ENCODE data around the gene TTLL10. TPM values are rescaled to one million over a fixed set of nuclear protein-coding genes. Genes with fewer than 3 reads are reported as not detected.
"Not testable (repeated sequence)": the region's sequence is repeated elsewhere in the genome, so short reads cannot be mapped to it uniquely, and the experiment has no call there.

The TTLL10 gene
- total RNA-seq, 4 donors from 2014 or later: not detected

DNA sequence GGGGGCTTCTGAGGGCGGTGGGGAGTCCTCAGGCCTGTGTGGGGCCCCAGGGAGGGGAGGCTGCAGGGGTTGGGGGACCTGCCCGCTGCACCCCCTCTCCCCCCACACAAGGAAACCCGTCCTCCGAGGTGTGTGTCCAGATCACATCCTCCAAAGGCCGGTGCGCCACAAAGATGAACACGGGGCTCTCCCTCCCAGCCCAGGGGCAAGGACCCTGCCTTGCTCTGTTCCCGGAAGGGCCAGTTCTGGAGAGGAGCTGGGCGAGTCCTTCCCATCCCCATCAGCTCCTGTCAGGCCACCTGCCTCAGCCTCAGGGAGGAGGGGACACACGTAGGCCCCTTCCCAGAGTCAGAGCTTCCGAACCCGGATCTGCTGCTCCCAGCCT is 2.5 kb upstream of the TTLL10 start:
- intact Hi-C loops (cut with DNase I; ENCODE audit: low total_unique reads): no loop called here
- DNase-seq (ENCODE audit: low spot score in 2 of 2): no peak
- TF ChIP-seq POLR2A (IDR thresholded peaks at IDR 0.05): no peak
- TF ChIP-seq, protein P1, sequence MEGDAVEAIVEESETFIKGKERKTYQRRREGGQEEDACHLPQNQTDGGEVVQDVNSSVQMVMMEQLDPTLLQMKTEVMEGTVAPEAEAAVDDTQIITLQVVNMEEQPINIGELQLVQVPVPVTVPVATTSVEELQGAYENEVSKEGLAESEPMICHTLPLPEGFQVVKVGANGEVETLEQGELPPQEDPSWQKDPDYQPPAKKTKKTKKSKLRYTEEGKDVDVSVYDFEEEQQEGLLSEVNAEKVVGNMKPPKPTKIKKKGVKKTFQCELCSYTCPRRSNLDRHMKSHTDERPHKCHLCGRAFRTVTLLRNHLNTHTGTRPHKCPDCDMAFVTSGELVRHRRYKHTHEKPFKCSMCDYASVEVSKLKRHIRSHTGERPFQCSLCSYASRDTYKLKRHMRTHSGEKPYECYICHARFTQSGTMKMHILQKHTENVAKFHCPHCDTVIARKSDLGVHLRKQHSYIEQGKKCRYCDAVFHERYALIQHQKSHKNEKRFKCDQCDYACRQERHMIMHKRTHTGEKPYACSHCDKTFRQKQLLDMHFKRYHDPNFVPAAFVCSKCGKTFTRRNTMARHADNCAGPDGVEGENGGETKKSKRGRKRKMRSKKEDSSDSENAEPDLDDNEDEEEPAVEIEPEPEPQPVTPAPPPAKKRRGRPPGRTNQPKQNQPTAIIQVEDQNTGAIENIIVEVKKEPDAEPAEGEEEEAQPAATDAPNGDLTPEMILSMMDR (IDR thresholded peaks at IDR 0.05): no peak
- no peak overlapping the region for H3K4me3 ChIP-seq (ENCODE audit: low read depth, poor library complexity, severe bottlenecking)
- 68 to 76% methylated on average over 6 to 9 of the region's 12 CpGs for WGBS, 2 donors

DNA sequence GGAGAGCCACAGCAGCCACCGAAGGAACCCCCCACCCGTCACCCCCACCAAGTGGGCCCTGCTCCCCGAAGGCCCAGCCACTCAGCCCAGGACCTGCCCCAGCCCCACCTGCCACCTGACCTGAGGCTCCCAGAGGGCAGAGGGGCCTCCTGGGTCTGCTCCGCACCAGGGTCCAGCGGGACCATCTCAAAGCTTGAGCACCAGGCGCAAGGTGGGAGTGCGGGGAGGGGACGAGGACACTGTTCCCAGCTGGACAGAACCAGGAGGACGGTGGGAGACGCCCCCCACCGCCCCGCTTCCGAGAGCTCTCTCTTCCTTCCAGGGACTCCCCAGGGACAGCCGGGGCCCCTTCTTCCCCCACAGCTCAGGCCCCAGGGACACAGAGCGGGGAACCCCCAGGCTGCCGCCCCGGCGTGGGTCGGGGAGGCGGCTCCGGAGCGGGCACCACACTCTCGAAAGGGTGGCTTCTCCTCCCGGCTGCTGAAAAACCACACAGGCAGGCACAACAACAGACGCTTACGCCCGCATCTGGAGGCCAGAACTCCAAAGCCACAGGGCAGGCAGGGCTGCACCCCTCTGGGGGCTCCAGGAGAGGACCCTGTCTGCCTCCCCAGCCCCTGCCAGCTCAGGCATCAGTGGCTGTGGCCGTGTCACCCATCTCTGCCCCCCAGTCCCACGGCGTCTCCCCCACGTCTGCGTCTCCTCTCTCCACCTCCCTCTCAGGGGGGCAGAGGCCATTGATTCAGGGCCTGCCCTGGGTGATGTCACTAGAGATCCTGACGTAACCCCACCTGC is 1.9 kb upstream of the TTLL10 start:
- intact Hi-C loops (cut with DNase I; ENCODE audit: low total_unique reads): no loop called here
- TF ChIP-seq, protein P1 (IDR thresholded peaks at IDR 0.05): no peak
- TF ChIP-seq POLR2A (IDR thresholded peaks at IDR 0.05): no peak
- DNase-seq (ENCODE audit: low spot score in 2 of 2): no peak
- WGBS, 2 donors: 60 to 71% methylated on average over 25 to 32 of the region's 33 CpGs
- no peak overlapping the region for H3K4me3 ChIP-seq (ENCODE audit: low read depth, poor library complexity, severe bottlenecking)

DNA sequence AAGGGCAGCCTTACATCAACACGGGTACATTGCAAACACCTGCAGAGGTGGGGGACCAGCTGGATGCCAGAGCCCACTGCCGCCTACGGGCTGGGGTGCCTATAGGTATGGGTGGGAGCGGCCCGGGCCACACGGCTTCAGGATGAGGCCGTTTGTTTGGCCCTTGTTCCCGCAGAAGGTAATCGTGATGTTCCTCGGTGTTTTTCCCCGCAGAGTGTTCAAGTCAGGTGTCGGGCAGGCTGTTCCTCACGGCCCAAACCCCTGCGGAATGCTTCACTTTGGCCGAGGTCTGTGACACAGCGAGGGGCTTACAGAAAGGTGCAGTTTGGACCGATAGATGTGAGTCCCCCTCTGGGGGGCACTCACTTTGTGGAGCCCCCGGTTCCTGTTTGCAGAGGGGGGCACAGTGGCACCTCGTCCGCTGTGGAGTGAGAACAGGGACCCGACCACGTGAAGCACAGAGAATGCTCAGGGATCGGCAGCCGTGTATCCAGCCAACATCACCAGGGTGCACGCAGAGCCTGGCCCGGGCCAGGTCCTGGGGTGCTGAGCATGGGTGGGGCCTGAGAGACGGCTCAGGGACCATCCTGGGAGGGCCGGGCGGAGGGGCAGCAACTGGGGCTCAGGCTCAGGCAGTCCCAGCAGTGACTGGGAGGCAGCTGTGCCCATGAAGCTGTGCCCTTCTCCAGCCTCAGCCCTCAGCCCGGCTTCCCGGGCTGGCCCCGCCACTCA is 453 bp upstream of the TTLL10 start:
- no peak overlapping the region for H3K4me3 ChIP-seq (ENCODE audit: low read depth, poor library complexity, severe bottlenecking)
- no peak for DNase-seq (ENCODE audit: low spot score in 2 of 2)
- TF ChIP-seq, protein P1 (IDR thresholded peaks at IDR 0.05): no peak
- no peak for TF ChIP-seq POLR2A (IDR thresholded peaks at IDR 0.05)
- WGBS, 2 donors: 53 to 70% methylated on average over 28 to 32 of the region's 32 CpGs
- intact Hi-C loops (cut with DNase I; ENCODE audit: low total_unique reads): no loop called here

DNA sequence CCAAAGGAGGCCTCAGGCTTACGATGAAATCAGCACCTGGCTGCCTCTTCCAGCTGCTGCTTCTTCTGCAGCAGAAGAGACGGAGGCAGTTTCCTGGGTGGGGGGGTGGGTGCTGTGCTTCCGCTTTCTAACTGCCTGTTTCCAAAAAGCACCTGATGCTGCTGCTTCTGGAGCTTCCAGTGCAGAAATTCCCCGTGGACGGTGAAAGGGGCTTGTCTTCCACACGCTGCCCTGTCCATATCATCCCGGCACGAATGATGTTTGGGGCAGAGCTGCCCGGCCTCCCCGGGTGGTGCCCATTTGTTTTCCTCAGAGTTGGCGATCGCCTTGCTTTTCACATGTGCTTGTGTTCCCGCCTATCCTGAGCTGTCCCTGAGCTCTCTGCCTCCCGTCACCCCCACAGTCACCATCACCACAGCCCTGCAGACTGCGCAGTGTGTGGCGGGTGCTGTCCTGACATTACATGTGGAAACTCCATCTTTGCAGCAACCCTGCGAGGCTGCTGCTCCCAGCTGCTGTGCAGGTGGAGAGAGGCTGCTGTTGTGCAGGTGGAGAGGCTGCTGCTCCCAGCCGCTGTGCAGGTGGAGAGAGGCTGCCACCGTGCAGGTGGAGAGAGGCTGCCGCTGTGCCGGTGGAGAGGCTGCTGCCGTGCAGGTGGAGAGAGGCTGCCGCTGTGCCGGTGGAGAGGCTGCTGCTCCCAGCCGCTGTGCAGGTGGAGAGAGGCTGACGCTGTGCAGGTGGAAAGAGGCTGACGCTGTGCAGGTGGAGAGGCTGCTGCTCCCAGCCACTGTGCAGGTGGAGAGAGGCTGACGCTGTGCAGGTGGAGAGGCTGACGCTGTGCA is 1.8 kb downstream of the TTLL10 start:
- DNase-seq (ENCODE audit: low spot score in 2 of 2): no peak
- intact Hi-C loops (cut with DNase I; ENCODE audit: low total_unique reads): no loop called here
- WGBS, 2 donors: 82 to 83% methylated on average over 28 to 29 of the region's 29 CpGs

DNA sequence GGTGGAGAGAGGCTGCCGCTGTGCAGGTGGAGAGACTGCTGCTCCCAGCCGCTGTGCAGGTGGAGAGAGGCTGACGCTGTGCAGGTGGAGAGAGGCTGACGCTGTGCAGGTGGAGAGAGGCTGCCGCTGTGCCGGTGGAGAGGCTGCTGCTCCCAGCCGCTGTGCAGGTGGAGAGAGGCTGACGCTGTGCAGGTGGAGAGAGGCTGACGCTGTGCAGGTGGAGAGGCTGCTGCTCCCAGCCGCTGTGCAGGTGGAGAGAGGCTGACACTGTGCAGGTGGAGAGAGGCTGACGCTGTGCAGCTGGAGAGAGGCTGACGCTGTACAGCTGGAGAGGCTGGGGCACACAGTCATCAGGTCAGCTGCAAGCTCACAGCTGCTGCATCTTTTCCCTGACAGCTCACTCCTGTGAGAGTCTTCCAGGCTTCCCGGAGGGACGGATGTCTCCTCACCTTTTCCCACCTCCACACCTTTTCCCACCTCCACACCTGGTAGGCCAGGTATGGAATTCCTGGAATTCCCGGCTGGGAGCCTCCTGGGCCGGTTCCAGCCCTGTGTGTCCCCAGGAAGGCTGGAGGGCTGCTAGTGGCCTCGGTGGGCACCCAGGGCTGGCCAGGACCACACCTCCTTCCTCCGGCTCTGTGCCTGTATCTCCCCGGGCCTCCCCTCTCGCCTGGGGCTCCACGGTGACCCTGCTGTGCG is 2.5 kb downstream of the TTLL10 start:
- DNase-seq (ENCODE audit: low spot score in 2 of 2); intact Hi-C loops (cut with DNase I; ENCODE audit: low total_unique reads); H3K4me3 ChIP-seq (ENCODE audit: low read depth, poor library complexity, severe bottlenecking): not testable (repeated sequence)
- 58% methylated on average over 21 to 22 of the region's 22 CpGs for WGBS, 2 donors

More for the DNA sequence above, 1.8 kb downstream of the TTLL10 start:
- TF ChIP-seq, protein P1 (IDR thresholded peaks at IDR 0.05): no peak
- TF ChIP-seq POLR2A (IDR thresholded peaks at IDR 0.05): no peak
- H3K4me3 ChIP-seq (ENCODE audit: low read depth, poor library complexity, severe bottlenecking): no peak overlapping the region
